ENCODE measurements around the gene SS18L1. TPM values are rescaled to one million over a fixed set of nuclear protein-coding genes. Genes with fewer than 3 reads are reported as not detected.

The SS18L1 gene
- total and polyA plus RNA-seq, 2 experiments from 2014 or later, result 2.1 to 13.0 TPM

GRCh38 chr20:62129731-62130531 is 13.6 kb upstream of the SS18L1 start:
- Histone ChIP-seq H3K79me2 (peaks cover 59% of the 10 kb centered on the region), H3K4me1 (ENCODE audit: insufficient read depth) (no peaks in the 10 kb centered on the region), H2AFZ (no peak overlapping the region), H3K27ac (no peak overlapping the region), H3K4me3 (no peak overlapping the region), H3K27me3 (no peaks in the 10 kb centered on the region), H3K9me2 (replicated peaks; ENCODE audit: insufficient read depth) (no peaks in the 10 kb centered on the region), H4K20me1 (ENCODE audit: insufficient read depth, poor library complexity, severe bottlenecking) (peaks cover 22% of the 10 kb centered on the region), H3K36me3 (replicated peaks; ENCODE audit: insufficient read depth, low read depth) (no peaks in the 10 kb centered on the region), H3K4me2 (no peak overlapping the region), H3K9me3 (ENCODE audit: low read depth) (no peaks in the 10 kb centered on the region)
- no peak for DNase-seq (ENCODE audit: low spot score)
- 96% methylated on average over 20 of the region's 20 CpGs for WGBS (ENCODE audit: low lambda C conversion rate, missing lambda C conversion rate)
- TF ChIP-seq CTCF (IDR thresholded peaks at IDR 0.05; ENCODE audit: poor library complexity) (no peak), EZH2 (IDR thresholded peaks at IDR 0.05; ENCODE audit: borderline replicate concordance) (no peak), EZH2phosphoT487 (IDR thresholded peaks at IDR 0.05; ENCODE audit: low read depth, severe bottlenecking, unreplicated experiment) (no peak)

GRCh38 chr20:62131560-62132320 is 11.8 kb upstream of the SS18L1 start:
- no peak overlapping the region for H3K27ac ChIP-seq
- no peak overlapping the region for H3K4me2 ChIP-seq
- no peak overlapping the region for H2AFZ ChIP-seq
- H4K20me1 ChIP-seq (ENCODE audit: insufficient read depth, poor library complexity, severe bottlenecking), result peaks cover 6% of the 10 kb centered on the region
- WGBS (ENCODE audit: low lambda C conversion rate, missing lambda C conversion rate), result 94% methylated on average over 24 of the region's 25 CpGs
- H3K4me1 ChIP-seq (ENCODE audit: insufficient read depth), result no peaks in the 10 kb centered on the region
- peaks cover 42% of the 10 kb centered on the region for H3K79me2 ChIP-seq
- no peaks in the 10 kb centered on the region for H3K9me2 ChIP-seq (replicated peaks; ENCODE audit: insufficient read depth)
- no peaks in the 10 kb centered on the region for H3K9me3 ChIP-seq (ENCODE audit: low read depth)
- no peak overlapping the region for H3K4me3 ChIP-seq
- TF ChIP-seq EZH2phosphoT487 (IDR thresholded peaks at IDR 0.05; ENCODE audit: low read depth, severe bottlenecking, unreplicated experiment) (no peak), EZH2 (IDR thresholded peaks at IDR 0.05; ENCODE audit: borderline replicate concordance) (no peak), CTCF (IDR thresholded peaks at IDR 0.05; ENCODE audit: poor library complexity) (no peak)
- DNase-seq (ENCODE audit: low spot score), result no peak
- no peaks in the 10 kb centered on the region for H3K36me3 ChIP-seq (replicated peaks; ENCODE audit: insufficient read depth, low read depth)
- H3K27me3 ChIP-seq, result no peaks in the 10 kb centered on the region

- DNase-seq (ENCODE audit: low spot score), result no peak
- Histone ChIP-seq H3K27me3 (no peaks in the 10 kb centered on the region), H4K20me1 (ENCODE audit: insufficient read depth, poor library complexity, severe bottlenecking) (peaks cover 8% of the 10 kb centered on the region), H3K9me2 (replicated peaks; ENCODE audit: insufficient read depth) (no peaks in the 10 kb centered on the region), H2AFZ (no peak overlapping the region), H3K4me2 (no peak overlapping the region), H3K36me3 (replicated peaks; ENCODE audit: insufficient read depth, low read depth) (no peaks in the 10 kb centered on the region), H3K79me2 (peaks cover 37% of the 10 kb centered on the region), H3K27ac (no peak overlapping the region), H3K4me1 (ENCODE audit: insufficient read depth) (no peaks in the 10 kb centered on the region), H3K4me3 (no peak overlapping the region), H3K9me3 (ENCODE audit: low read depth) (no peaks in the 10 kb centered on the region)
- 93% methylated on average over 7 of the region's 7 CpGs for WGBS (ENCODE audit: low lambda C conversion rate, missing lambda C conversion rate)
- TF ChIP-seq EZH2 (IDR thresholded peaks at IDR 0.05; ENCODE audit: borderline replicate concordance) (no peak), CTCF (IDR thresholded peaks at IDR 0.05; ENCODE audit: poor library complexity) (no peak), EZH2phosphoT487 (IDR thresholded peaks at IDR 0.05; ENCODE audit: low read depth, severe bottlenecking, unreplicated experiment) (no peak)
These were observed 11.1 kb upstream of the SS18L1 start for GRCh38 chr20:62132421-62132820.
